Measurements from ENCODE around the gene NFE2L3.

GRCh38 chr7:26227987-26228386 is 76.0 kb downstream of the NFE2L3 start:
- TF ChIP-seq CTCF (IDR thresholded peaks at IDR 0.05) (no peak), POLR2A (IDR thresholded peaks at IDR 0.05; ENCODE audit: low read depth) (no peak), POLR2AphosphoS5 (IDR thresholded peaks at IDR 0.05) (no peak)

Data from esophagus muscularis mucosa (tissue), 3 donors.